ENCODE measurements around the gene PANX2.
"Not testable (repeated sequence)": the region's sequence is repeated elsewhere in the genome, so short reads cannot be mapped to it uniquely, and the experiment has no call there.

DNA sequence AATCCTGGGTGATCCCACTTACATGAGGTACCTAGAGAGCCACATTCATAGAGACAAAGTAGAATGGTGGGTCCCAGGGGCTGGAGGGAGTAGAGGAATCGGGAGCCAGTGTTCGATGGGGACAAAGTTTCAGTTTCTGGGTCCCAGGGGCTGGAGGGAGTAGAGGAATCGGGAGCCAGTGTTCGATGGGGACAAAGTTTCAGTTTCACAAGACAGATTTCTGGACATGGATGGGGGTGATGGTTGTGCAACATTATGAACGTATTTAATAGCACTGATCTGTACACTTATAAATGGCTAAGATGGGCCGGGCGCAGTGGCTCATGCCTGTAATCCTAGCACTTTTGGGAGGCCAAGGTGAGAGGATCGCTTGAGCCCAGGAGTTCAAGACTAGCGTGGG, 34.5 kb downstream of the PANX2 start:
- TF ChIP-seq FOS (IDR thresholded peaks at IDR 0.05; ENCODE audit: low read depth, low read length); MAZ (IDR thresholded peaks at IDR 0.05; ENCODE audit: borderline replicate concordance, low read depth, low read length); CHD1 (IDR thresholded peaks at IDR 0.05; ENCODE audit: low read depth, low read length): not testable (repeated sequence)
- TF ChIP-seq, protein P1, sequence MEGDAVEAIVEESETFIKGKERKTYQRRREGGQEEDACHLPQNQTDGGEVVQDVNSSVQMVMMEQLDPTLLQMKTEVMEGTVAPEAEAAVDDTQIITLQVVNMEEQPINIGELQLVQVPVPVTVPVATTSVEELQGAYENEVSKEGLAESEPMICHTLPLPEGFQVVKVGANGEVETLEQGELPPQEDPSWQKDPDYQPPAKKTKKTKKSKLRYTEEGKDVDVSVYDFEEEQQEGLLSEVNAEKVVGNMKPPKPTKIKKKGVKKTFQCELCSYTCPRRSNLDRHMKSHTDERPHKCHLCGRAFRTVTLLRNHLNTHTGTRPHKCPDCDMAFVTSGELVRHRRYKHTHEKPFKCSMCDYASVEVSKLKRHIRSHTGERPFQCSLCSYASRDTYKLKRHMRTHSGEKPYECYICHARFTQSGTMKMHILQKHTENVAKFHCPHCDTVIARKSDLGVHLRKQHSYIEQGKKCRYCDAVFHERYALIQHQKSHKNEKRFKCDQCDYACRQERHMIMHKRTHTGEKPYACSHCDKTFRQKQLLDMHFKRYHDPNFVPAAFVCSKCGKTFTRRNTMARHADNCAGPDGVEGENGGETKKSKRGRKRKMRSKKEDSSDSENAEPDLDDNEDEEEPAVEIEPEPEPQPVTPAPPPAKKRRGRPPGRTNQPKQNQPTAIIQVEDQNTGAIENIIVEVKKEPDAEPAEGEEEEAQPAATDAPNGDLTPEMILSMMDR (conservative IDR thresholded peaks at IDR 0.05; ENCODE audit: low read depth, low read length): not testable (repeated sequence)

Data from IMR-90 (cell line).